Measurements from ENCODE around the gene GNAS.

GNAS gene

DNA sequence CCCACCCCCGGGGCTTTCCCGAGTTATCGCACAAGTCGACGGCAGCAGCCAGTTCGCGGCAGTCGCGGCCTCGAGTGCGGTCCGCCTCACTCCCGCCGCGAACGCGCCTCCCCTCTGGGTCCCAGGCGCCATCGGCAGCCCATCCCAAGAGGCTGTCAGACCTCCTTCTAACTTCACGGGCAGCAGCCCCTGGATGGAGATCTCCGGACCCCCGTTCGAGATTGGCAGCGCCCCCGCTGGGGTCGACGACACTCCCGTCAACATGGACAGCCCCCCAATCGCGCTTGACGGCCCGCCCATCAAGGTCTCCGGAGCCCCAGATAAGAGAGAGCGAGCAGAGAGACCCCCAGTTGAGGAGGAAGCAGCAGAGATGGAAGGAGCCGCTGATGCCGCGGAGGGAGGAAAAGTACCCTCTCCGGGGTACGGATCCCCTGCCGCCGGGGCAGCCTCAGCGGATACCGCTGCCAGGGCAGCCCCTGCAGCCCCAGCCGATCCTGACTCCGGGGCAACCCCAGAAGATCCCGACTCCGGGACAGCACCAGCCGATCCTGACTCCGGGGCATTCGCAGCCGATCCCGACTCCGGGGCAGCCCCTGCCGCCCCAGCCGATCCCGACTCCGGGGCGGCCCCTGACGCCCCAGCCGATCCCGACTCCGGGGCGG is 1.6 kb downstream of the GNAS start:
- DNase-seq (ENCODE audit: low read depth in 2 of 2) = no peak

GRCh38 chr20:58854638-58855471 is 2.3 kb downstream of the GNAS start:
- DNase-seq (ENCODE audit: low read depth in 2 of 2) = no peak

GRCh38 chr20:58855506-58856389 is 3.2 kb downstream of the GNAS start:
- DNase-seq (ENCODE audit: low read depth in 2 of 2) = no peak

- no peak for DNase-seq (ENCODE audit: low read depth in 2 of 2)
These were observed 10.7 kb downstream of the GNAS start for GRCh38 chr20:58863044-58863790.

DNA sequence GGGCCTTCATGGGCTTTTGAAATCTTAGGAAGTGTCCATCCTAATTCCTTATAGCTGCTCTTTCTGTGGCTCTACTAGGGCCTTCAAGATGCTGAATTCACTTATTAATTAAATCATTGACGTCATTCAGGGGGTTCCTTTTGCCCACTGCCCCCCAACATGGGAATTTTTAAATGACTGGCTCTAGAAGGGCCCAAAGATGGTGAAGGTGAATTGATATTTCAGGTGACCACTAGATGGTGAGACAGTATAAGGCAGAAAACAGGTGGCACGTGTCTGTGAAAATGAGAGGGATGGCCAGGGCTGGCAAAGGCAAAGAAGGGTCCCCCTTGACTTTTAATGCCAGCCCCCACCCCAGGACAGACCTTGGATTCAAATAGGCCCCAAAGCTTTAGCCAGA is 11.8 kb downstream of the GNAS start:
- no peak for DNase-seq (ENCODE audit: low read depth in 2 of 2)

GRCh38 chr20:58865843-58866242 is 13.3 kb downstream of the GNAS start:
- DNase-seq (ENCODE audit: low read depth in 2 of 2) = no peak

GRCh38 chr20:58867211-58867610 is 14.7 kb downstream of the GNAS start:
- no peak for DNase-seq (ENCODE audit: low read depth in 2 of 2)

DNA sequence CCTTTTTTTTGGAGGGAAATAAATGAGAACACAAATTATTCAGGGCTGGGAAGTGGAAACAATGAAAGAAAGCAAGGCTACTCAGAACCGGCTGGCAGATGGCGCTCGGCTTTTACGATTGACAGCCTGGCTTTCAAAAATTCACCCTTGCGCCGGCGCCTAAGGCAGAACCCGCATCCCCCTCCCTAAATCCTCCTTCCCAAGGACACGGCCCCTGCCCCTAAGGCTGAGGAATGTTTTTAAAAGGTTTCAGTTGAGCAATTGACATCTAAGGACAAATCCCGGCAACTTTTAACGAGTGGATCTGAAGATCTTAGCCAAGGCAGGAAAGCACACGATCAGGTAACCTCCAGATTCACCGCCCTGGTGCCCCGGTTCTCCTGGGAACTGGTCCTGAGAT is 16.3 kb downstream of the GNAS start:
- DNase-seq (ENCODE audit: low read depth in 2 of 2) = no peak

GRCh38 chr20:58869662-58870227 is 17.2 kb downstream of the GNAS start:
- no peak for DNase-seq (ENCODE audit: low read depth in 2 of 2)

GRCh38 chr20:58870293-58871014 is 17.9 kb downstream of the GNAS start:
- DNase-seq (ENCODE audit: low read depth in 2 of 2) = no peak

DNA sequence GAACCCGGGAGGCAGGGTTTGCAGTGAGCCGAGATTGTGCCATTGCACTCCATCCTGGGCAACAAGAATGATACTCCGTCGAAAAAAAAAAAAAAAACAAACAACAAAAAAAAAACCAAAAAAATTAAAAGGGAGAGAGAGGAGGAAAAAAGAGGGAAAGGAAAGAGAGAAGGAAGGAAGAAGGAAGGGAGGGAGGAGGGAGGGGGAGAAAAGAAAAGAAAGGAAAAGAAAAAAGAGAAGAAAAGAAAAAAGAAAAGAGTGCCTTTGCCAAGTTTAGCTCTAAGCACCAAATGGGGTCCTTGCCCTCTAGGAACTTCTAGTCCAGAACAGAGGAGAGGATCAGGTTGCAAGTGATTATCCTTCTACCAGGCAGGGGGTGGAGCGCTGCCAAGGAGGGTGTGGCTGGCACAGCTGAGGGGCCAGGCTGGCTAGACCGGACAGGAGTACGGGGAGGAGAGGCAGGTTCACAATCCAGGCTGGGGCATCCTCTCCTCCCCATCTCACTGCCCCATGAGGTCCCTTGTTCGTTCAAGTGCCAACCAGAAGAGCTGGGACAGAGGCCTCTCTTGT is 19.1 kb downstream of the GNAS start:
- no peak for DNase-seq (ENCODE audit: low read depth in 2 of 2)

DNA sequence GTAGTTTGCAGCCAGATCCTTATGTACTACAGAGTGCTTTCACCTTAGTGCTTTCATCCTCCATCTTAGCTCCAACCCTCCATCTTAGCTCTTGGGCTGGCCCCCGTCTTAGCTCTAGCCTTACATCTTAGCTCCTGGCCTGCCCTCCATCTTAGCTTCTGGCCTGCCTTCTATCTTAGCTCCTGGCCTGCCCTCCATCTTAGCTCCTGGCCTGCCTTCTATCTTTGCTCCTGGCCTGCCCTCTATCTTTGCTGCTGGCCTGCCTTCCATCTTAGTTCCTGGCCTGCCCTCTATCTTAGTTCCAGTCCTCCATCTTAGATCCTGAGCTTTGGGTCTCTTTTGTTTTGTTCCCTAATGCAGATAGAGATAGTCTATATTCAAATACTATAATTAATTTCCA is 22.0 kb downstream of the GNAS start:
- DNase-seq (ENCODE audit: low read depth in 2 of 2) = no peak

GRCh38 chr20:58875111-58875510 is 22.6 kb downstream of the GNAS start:
- no peak for DNase-seq (ENCODE audit: low read depth in 2 of 2)

DNA sequence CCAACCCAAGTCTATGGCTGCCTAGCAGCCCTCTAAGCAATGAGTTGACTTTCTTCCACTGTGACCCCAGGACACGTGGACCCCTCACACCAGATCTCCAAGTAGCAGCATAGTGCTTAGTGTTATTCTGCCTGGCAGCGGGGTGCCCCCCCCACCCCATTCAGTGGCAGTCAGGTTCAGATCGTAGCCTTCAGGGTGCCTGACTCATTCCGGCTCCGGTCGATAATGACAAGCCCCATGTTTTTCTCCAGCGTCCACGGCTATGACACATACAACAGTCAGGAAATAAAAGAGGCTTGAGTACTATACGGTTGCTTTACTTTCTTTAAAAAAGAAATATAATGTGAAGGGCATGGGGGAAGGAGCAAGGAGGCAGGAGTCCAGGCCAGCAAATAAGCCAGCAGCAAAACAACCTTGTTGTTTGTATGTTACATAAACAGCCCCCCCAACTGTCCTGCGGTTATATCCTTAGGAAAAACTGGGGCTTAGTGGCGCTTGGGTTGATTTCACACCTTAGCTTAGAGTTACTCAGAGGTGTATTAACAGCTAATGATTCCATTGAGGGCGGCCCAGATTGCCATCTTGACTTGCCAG is 23.1 kb downstream of the GNAS start:
- DNase-seq (ENCODE audit: low read depth in 2 of 2) = no peak

DNA sequence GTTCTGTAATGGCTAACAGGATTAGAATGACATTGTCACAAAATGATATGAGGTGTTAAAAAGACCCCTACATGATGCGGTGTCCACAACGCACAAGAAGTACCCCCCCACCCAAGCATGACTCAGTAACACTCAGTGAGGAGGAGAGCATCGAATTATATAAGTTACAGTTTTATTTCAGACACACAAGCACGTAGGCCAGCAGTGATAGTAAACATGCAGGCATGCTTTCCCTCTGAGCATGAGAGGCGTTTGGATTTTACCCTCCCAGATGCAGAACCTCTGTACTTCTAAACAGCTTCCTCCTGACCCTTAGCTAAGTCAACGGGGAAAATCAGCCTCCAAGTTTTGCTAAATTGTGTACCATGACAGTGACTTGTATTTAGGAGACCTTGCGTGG is 23.9 kb downstream of the GNAS start:
- no peak for DNase-seq (ENCODE audit: low read depth in 2 of 2)

DNA sequence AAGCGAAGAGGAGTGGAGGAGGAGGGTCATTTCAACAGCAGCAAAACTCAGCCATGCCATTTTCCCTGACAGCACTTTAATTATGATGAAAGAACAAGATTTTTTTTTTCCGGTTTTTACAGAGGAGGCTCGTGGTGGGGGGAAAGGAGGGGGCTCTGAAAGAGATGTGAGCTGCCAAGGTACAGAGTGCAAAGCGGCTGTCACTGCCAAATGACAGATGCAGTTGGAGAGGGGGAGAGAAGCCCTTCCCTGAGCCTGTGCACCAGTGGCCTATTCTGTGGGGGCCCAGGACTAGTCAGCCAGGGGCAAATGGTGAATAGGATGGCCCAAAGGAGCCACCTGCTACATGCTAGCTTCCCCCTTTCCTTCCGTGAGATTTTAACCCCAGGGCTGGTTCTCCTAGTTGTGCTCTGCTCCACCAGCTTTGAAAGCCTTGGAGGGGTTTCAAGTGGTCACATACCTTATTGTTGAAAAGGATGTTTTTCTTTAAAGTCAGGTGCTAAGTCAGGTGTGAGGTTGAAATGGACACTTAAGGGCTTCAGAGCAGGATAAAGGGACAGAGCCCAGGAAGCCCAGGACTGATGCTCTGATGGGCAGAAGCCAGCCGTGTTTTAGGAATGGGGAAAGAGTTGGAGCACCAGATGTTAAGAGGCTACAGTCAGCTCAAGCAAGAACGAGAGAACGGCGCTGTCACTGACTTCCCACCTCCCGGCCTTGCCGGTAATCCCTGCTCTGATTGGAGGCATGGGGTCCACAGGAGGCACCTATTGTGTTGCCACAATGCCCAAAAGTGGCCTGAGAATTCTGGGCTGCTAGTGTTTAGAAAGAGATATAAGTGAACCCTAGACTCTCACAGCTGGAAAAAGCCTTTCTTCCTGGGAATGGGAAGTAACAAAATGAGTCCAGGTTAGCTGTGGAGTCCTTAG is 24.8 kb downstream of the GNAS start:
- no peak for DNase-seq (ENCODE audit: low read depth in 2 of 2)

DNA sequence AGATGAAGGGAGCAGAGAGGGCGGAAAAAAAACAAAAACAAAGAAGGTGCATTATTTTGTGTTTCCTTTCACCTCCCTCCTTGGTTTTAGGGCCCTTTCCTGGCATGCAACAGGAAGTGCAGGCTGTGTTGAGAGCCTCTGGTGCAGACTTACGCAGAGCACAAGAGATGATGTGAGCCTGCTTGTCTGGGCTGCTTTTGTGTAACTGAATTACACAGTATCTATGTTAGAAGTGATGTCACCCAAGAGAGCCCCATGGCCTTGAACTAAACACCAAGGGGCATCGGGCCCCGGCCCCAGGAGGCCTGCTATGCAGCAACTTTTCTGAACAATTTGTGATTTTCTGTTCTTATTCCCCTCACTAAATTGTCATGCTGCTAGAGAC is 25.5 kb downstream of the GNAS start:
- DNase-seq (ENCODE audit: low read depth in 2 of 2) = no peak

DNA sequence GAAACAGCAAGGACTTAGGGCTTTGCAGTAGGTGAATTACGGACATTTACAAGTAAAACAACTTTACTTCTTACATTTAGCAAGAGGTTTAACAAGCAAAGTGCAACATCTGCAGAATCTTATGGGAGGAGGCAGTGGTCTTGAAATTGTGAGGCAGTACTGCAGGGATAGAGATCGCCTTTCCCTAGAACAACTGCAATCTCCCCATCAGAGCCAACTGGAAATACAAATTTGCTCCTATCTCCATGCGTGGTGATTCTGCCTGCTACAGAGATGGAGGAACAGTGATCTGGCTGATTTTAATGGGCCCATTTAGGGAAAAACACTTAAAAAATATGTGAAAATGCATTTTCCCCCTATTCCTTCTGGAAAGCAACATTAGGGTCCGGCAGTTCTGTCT is 25.9 kb downstream of the GNAS start:
- no peak for DNase-seq (ENCODE audit: low read depth in 2 of 2)

GRCh38 chr20:58880441-58880840 is 27.9 kb downstream of the GNAS start:
- DNase-seq (ENCODE audit: low read depth in 2 of 2) = no peak

Data from stimulated activated CD4-positive, alpha-beta T cell treated with anti-CD3 and anti-CD28 coated beads, Interleukin-4, amount 100 ng/mL, for 48 hours (primary cell).